HepG2 (cell line): Measurements from ENCODE around the gene LPXN. TPM values are rescaled to one million over a fixed set of nuclear protein-coding genes. Genes with fewer than 3 reads are reported as not detected.

Experiments used
- BORCS8-MEF2B ChIP-seq: sonication (generic); formaldehyde crosslinking; IDR thresholded peaks from 2 replicates; pipeline ENCODE4 v1.8.0; 2022; ENCODE audit warnings: mild to moderate bottlenecking, missing genetic modification reagents
- CBX2 ChIP-seq, 2 experiments: fragments of 200-600 bp in 1 of 2; sonication (generic); formaldehyde crosslinking in 1 of 2; IDR thresholded peaks; 2 replicates each; pipeline versions ENCODE4 v1.7.0 to v1.8.1; 2018 to 2022; ENCODE audit warnings: low read depth in 2 of 2, low read length in 1 of 2, mild to moderate bottlenecking in 1 of 2, missing genetic modification reagents in 1 of 2
- GABPA ChIP-seq, 2 experiments: IDR thresholded peaks; 2 replicates each; pipeline ENCODE4 v1.6.1; 2011 to 2016; ENCODE audit warnings: low read depth in 2 of 2, low read length in 1 of 2, missing biosample characterization in 1 of 2, missing genetic modification characterization in 1 of 2
- MAZ ChIP-seq, 2 experiments: sonication (generic) in 1 of 2; formaldehyde crosslinking in 1 of 2; IDR thresholded peaks; 2 replicates each; pipeline versions ENCODE4 v1.5.0 to v1.6.1; 2012 to 2020; ENCODE audit warnings: low read depth in 2 of 2, mild to moderate bottlenecking in 2 of 2, borderline replicate concordance in 1 of 2, improper control_type of control experiment in 1 of 2, low read length in 1 of 2, missing genetic modification reagents in 1 of 2, moderate library complexity in 1 of 2
- MYNN ChIP-seq: sonication (generic); formaldehyde crosslinking; IDR thresholded peaks from 2 replicates; pipeline ENCODE4 v1.4.0; 2020; ENCODE audit warnings: mild to moderate bottlenecking, low read depth, missing genetic modification reagents
- NCOA5 ChIP-seq: sonication (generic); formaldehyde crosslinking; IDR thresholded peaks from 2 replicates; pipeline ENCODE4 v1.4.0; 2020; ENCODE audit warnings: missing genetic modification reagents
- NFYB ChIP-seq: sonication (generic); formaldehyde crosslinking; IDR thresholded peaks from 2 replicates; pipeline ENCODE4 v1.4.0; 2020; ENCODE audit warnings: missing genetic modification reagents
- NR3C1 ChIP-seq: sonication (generic); formaldehyde crosslinking; IDR thresholded peaks from 2 replicates; pipeline ENCODE4 v1.4.0; 2020; ENCODE audit warnings: missing genetic modification reagents
- SOX6 ChIP-seq, 2 experiments: fragments of 450-650 bp in 1 of 2; sonication (generic) in 1 of 2; formaldehyde crosslinking in 1 of 2; IDR thresholded peaks; 2 replicates each; pipeline versions ENCODE4 v1.4.0 to v1.6.1; 2017 to 2020; ENCODE audit warnings: antibody characterized with exemption in 1 of 2, mild to moderate bottlenecking in 1 of 2, missing genetic modification reagents in 1 of 2
- ZNF570 ChIP-seq: sonication (generic); formaldehyde crosslinking; IDR thresholded peaks from 2 replicates; pipeline ENCODE4 v1.4.0; 2020; ENCODE audit warnings: mild to moderate bottlenecking, missing genetic modification reagents, borderline replicate concordance
- ZNF766 ChIP-seq: sonication (generic); formaldehyde crosslinking; IDR thresholded peaks from 2 replicates; pipeline ENCODE4 v1.5.0; 2020; ENCODE audit warnings: missing genetic modification reagents, borderline replicate concordance
- polyA plus RNA-seq, 8 experiments: library from polyadenylated mRNA; depleted of rRNA in 3 of 8; stranded (reverse) in 7 of 8; unstranded in 1 of 8; fragments of >200 nt; fragmentation: Illumina TruSeq in 4 of 8; extraction: Trizol in 4 of 8; gene quantifications; 2 replicates each; pipeline versions ENCODE4 v1.2.1 to v1.2.3, GENCODE V29; 2011 to 2016; ENCODE audit warnings: low read depth in 4 of 8, missing spikeins in 1 of 8, mixed read lengths in 1 of 8; ENCODE audit not compliant: insufficient read depth in 1 of 8
- total RNA-seq, 5 experiments: library from RNA; depleted of rRNA; stranded (reverse); fragments of >200 nt; fragmentation: Illumina TruSeq; extraction: Trizol; gene quantifications; 2 replicates each; pipeline ENCODE4 v1.2.3, GENCODE V29; 2016; ENCODE audit warnings: low read depth in 1 of 5
- TF ChIP-seq, protein P1 (sequence below): sonication (generic); formaldehyde crosslinking; IDR thresholded peaks from 2 replicates; pipeline ENCODE4 v1.5.1; 2020; ENCODE audit warnings: mild to moderate bottlenecking, missing genetic modification reagents, borderline replicate concordance
- TF ChIP-seq, protein P2 (sequence below): sonication (generic); formaldehyde crosslinking; IDR thresholded peaks from 2 replicates; pipeline ENCODE4 v1.9.0; 2021; ENCODE audit warnings: missing genetic modification reagents, borderline replicate concordance
- TF ChIP-seq, protein P3 (sequence below): sonication (generic); formaldehyde crosslinking; IDR thresholded peaks from 2 replicates; pipeline ENCODE4 v1.4.0; 2020; ENCODE audit warnings: missing genetic modification reagents

The LPXN gene
- total and polyA plus RNA-seq, 2 of the 13 experiments (the other 11 are each of a cell fraction or from before 2014, with no cell fraction given): 1.7 to 3.5 TPM

DNA sequence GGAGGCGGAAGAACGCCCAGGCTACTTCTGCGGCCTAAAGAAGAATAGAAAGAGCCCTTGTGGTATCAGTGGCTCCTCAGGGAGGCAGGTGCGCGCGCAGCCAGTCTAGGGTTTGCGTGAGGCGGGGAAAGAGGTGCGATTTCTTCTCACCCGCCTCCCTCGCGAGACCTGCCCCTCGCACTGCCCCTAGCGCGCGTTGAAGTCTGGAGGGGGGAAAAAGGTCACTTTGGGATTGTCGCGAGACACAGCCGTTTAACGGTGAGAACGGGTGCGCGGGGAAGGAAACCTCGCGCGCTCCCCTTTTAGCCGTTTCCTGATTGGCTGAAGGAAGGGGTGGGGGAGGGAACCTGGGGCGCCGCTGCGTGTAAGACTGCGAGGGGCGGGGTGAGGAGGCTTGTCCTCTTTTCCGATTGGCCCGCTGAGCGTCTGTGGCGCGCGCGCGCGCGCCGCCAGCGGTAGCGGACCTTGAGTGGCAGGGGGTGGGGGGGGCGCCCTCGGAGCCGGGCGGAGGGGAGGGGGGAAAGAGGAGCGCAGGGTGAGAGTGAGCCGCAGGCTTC is 3.1 kb upstream of the LPXN start, which contains the start of gene ZFP91 (continued):
- TF ChIP-seq, protein P1, sequence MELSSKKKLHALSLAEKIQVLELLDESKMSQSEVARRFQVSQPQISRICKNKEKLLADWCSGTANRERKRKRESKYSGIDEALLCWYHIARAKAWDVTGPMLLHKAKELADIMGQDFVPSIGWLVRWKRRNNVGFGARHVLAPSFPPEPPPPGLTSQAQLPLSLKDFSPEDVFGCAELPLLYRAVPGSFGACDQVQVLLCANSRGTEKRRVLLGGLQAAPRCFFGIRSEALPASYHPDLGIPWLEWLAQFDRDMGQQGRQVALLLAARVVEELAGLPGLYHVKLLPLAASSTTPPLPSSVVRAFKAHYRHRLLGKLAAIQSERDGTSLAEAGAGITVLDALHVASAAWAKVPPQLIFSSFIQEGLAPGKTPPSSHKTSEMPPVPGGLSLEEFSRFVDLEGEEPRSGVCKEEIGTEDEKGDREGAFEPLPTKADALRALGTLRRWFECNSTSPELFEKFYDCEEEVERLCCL (CRISPR knock-in tag): no peak
- no peak for TF ChIP-seq ZNF570 (CRISPR knock-in tag)
- TF ChIP-seq BORCS8-MEF2B: no peak
- TF ChIP-seq SOX6 (IDR thresholded peaks at IDR 0.05): no peak
- TF ChIP-seq SOX6 (CRISPR knock-in tag; IDR thresholded peaks at IDR 0.05): no peak
- TF ChIP-seq ZNF766 (CRISPR knock-in tag): no peak
- no peak for TF ChIP-seq NCOA5 (CRISPR knock-in tag)
- TF ChIP-seq MAZ (IDR thresholded peaks at IDR 0.05; ENCODE audit: borderline replicate concordance, low read depth, low read length): peak; percentile 78
- no peak for TF ChIP-seq MAZ (CRISPR knock-in tag; IDR thresholded peaks at IDR 0.05; ENCODE audit: low read depth)
- TF ChIP-seq, protein P2, sequence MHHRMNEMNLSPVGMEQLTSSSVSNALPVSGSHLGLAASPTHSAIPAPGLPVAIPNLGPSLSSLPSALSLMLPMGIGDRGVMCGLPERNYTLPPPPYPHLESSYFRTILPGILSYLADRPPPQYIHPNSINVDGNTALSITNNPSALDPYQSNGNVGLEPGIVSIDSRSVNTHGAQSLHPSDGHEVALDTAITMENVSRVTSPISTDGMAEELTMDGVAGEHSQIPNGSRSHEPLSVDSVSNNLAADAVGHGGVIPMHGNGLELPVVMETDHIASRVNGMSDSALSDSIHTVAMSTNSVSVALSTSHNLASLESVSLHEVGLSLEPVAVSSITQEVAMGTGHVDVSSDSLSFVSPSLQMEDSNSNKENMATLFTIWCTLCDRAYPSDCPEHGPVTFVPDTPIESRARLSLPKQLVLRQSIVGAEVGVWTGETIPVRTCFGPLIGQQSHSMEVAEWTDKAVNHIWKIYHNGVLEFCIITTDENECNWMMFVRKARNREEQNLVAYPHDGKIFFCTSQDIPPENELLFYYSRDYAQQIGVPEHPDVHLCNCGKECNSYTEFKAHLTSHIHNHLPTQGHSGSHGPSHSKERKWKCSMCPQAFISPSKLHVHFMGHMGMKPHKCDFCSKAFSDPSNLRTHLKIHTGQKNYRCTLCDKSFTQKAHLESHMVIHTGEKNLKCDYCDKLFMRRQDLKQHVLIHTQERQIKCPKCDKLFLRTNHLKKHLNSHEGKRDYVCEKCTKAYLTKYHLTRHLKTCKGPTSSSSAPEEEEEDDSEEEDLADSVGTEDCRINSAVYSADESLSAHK: no peak
- TF ChIP-seq GABPA (IDR thresholded peaks at IDR 0.05; ENCODE audit: low read depth, low read length): no peak
- no peak; the same call in 1 of the 2 replicates for TF ChIP-seq GABPA (CRISPR knock-in tag; IDR thresholded peaks at IDR 0.05; ENCODE audit: low read depth)
- TF ChIP-seq, protein P3, sequence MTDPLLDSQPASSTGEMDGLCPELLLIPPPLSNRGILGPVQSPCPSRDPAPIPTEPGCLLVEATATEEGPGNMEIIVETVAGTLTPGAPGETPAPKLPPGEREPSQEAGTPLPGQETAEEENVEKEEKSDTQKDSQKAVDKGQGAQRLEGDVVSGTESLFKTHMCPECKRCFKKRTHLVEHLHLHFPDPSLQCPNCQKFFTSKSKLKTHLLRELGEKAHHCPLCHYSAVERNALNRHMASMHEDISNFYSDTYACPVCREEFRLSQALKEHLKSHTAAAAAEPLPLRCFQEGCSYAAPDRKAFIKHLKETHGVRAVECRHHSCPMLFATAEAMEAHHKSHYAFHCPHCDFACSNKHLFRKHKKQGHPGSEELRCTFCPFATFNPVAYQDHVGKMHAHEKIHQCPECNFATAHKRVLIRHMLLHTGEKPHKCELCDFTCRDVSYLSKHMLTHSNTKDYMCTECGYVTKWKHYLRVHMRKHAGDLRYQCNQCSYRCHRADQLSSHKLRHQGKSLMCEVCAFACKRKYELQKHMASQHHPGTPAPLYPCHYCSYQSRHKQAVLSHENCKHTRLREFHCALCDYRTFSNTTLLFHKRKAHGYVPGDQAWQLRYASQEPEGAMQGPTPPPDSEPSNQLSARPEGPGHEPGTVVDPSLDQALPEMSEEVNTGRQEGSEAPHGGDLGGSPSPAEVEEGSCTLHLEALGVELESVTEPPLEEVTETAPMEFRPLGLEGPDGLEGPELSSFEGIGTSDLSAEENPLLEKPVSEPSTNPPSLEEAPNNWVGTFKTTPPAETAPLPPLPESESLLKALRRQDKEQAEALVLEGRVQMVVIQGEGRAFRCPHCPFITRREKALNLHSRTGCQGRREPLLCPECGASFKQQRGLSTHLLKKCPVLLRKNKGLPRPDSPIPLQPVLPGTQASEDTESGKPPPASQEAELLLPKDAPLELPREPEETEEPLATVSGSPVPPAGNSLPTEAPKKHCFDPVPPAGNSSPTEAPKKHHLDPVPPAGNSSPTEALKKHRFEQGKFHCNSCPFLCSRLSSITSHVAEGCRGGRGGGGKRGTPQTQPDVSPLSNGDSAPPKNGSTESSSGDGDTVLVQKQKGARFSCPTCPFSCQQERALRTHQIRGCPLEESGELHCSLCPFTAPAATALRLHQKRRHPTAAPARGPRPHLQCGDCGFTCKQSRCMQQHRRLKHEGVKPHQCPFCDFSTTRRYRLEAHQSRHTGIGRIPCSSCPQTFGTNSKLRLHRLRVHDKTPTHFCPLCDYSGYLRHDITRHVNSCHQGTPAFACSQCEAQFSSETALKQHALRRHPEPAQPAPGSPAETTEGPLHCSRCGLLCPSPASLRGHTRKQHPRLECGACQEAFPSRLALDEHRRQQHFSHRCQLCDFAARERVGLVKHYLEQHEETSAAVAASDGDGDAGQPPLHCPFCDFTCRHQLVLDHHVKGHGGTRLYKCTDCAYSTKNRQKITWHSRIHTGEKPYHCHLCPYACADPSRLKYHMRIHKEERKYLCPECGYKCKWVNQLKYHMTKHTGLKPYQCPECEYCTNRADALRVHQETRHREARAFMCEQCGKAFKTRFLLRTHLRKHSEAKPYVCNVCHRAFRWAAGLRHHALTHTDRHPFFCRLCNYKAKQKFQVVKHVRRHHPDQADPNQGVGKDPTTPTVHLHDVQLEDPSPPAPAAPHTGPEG (CRISPR knock-in tag): no peak
- no peak for TF ChIP-seq NR3C1
- TF ChIP-seq CBX2 (IDR thresholded peaks at IDR 0.05; ENCODE audit: low read depth, low read length): no peak
- no peak for TF ChIP-seq CBX2 (CRISPR knock-in tag; IDR thresholded peaks at IDR 0.05; ENCODE audit: low read depth)
- TF ChIP-seq MYNN (CRISPR knock-in tag): 0 out of 2 replicates have a peak, but pooled peaks have one; percentile 12
- TF ChIP-seq NFYB (CRISPR knock-in tag): peak; percentile 69
